B cell (primary cell): ENCODE results near the gene BFSP1. TPM values are rescaled to one million over a fixed set of nuclear protein-coding genes. Genes with fewer than 3 reads are reported as not detected.

ENCODE experiments used
- ATAC-seq: fragments of 200-7000 bp; cut with Tn5 transposase; one replicate; pipeline ENCODE4 v1.10.0; 2021; ENCODE audit warnings: low read depth, mild to moderate bottlenecking, moderate number of reproducible peaks, moderate library complexity
- CTCF ChIA-PET: fragments of 350-600 bp; sonication (Branson Sonifier 250); formaldehyde crosslinking; loops from one replicate; lab custom pipeline; 2021; ENCODE audit warnings: antibody characterized with exemption, inconsistent platforms; lab: Charles Lee
- POLR2A ChIA-PET: fragments of 350-600 bp; sonication (Branson Sonifier 250); formaldehyde crosslinking; loops from one replicate; lab custom pipeline; 2021; ENCODE audit warnings: antibody characterized with exemption; lab: Charles Lee
- DNase-seq: peaks from one replicate; pipeline ENCODE4 v3.0.0; 2013
- H2AFZ ChIP-seq: 2 replicates; pipeline ENCODE4 v1.6.1; 2012; ENCODE audit warnings: mild to moderate bottlenecking, low read depth, low read length; ENCODE audit not compliant: insufficient read depth, poor library complexity, severe bottlenecking
- H3K27ac ChIP-seq, 2 donors: 1 replicate in 1 of 2; 2 replicates in 1 of 2; pipeline ENCODE4 v1.5.1; 2012 to 2013; ENCODE audit warnings: low read length in 2 of 2, mild to moderate bottlenecking in 2 of 2, moderate library complexity in 1 of 2
- H3K27me3 ChIP-seq, 4 experiments: fragments of 200-600 bp in 1 of 4; sonication (generic) in 1 of 4; replicated peaks in 1 of 4; 1 replicate in 2 of 4; 2 replicates in 2 of 4; pipeline versions ENCODE4 v1.6.1 to v1.7.0; 2013 to 2016; ENCODE audit warnings: low read length in 3 of 4, mild to moderate bottlenecking in 2 of 4, mixed read lengths in 1 of 4, moderate library complexity in 1 of 4; ENCODE audit not compliant: insufficient read depth in 4 of 4, control insufficient read depth in 3 of 4; ENCODE audit errors: control extremely low read depth in 1 of 4
- H3K36me3 ChIP-seq, 2 experiments: replicated peaks in 1 of 2; 1 replicate in 1 of 2; 2 replicates in 1 of 2; pipeline versions ENCODE4 v1.6.1 to v1.7.1; 2013; ENCODE audit warnings: low read length in 1 of 2; ENCODE audit not compliant: insufficient read depth in 2 of 2, control insufficient read depth in 1 of 2; ENCODE audit errors: control extremely low read depth in 1 of 2, extremely low read depth in 1 of 2
- H3K4me1 ChIP-seq, 2 donors: fragments of 200-600 bp in 1 of 2; sonication (generic) in 1 of 2; 1 replicate in 1 of 2; 2 replicates in 1 of 2; pipeline versions ENCODE4 v1.5.1 to v1.6.1; 2013 to 2017; ENCODE audit warnings: low read length in 2 of 2; ENCODE audit not compliant: control insufficient read depth in 2 of 2, insufficient read depth in 2 of 2
- H3K4me2 ChIP-seq: replicated peaks from 2 replicates; pipeline ENCODE3; 2012; ENCODE audit warnings: mild to moderate bottlenecking, low read depth, low read length; ENCODE audit not compliant: poor library complexity, severe bottlenecking
- H3K4me3 ChIP-seq, 5 experiments: fragments of 200-600 bp in 1 of 5; sonication (generic) in 1 of 5; 1 replicate in 3 of 5; 2 replicates in 2 of 5; pipeline versions ENCODE4 v1.5.1 to v1.7.0; 2011 to 2016; ENCODE audit warnings: low read length in 4 of 5, mild to moderate bottlenecking in 4 of 5, low read depth in 2 of 5, control low read depth in 1 of 5, moderate library complexity in 1 of 5; ENCODE audit not compliant: insufficient read depth in 1 of 5; ENCODE audit errors: control extremely low read depth in 1 of 5, extremely low read depth in 1 of 5
- H3K79me2 ChIP-seq: fragments of 200-600 bp; sonication (generic); one replicate; pipeline ENCODE4 v1.6.0; 2016; ENCODE audit warnings: low read length; ENCODE audit not compliant: control insufficient read depth, insufficient read depth
- H3K9ac ChIP-seq: fragments of 200-600 bp; sonication (generic); 2 replicates; pipeline ENCODE4 v1.6.1; 2017; ENCODE audit warnings: mild to moderate bottlenecking, low read length, moderate library complexity
- H3K9me3 ChIP-seq, 3 donors: one replicate each; pipeline versions ENCODE4 v1.6.1 to v1.7.1; 2013; ENCODE audit warnings: low read length in 2 of 3; ENCODE audit not compliant: control insufficient read depth in 2 of 3, insufficient read depth in 1 of 3; ENCODE audit errors: control extremely low read depth in 1 of 3
- H4K20me1 ChIP-seq: 2 replicates; pipeline ENCODE4 v1.6.0; 2012; ENCODE audit warnings: mild to moderate bottlenecking, low read length; ENCODE audit not compliant: insufficient read depth, control insufficient read depth, poor library complexity, severe bottlenecking
- H3K27ac Mint-ChIP-seq: one replicate; pipeline ENCODE4 v1.8.0; 2021; ENCODE audit warnings: mixed read lengths
- H3K27me3 Mint-ChIP-seq: one replicate; pipeline ENCODE4 v1.8.0; 2021; ENCODE audit warnings: mixed read lengths
- H3K4me1 Mint-ChIP-seq: one replicate; pipeline ENCODE4 v1.8.0; 2021; ENCODE audit warnings: mixed read lengths
- H3K4me3 Mint-ChIP-seq: one replicate; pipeline ENCODE4 v1.8.0; 2021; ENCODE audit warnings: mixed read lengths
- H3K9me3 Mint-ChIP-seq: one replicate; pipeline ENCODE4 v1.8.0; 2022; ENCODE audit warnings: mixed read lengths; ENCODE audit not compliant: insufficient read depth
- EZH2 ChIP-seq: IDR thresholded peaks from 2 replicates; pipeline ENCODE4 v1.6.1; 2012; ENCODE audit warnings: borderline replicate concordance, low read depth, mild to moderate bottlenecking, moderate library complexity, low read length; ENCODE audit not compliant: insufficient read depth, poor library complexity, severe bottlenecking
- WGBS: methylation state at CpG from one replicate; pipeline ENCODE4 v1.1.5; 2013; ENCODE audit warnings: missing lambda C conversion rate; ENCODE audit not compliant: insufficient coverage; 5-methylcytosine and 5-hydroxymethylcytosine counted together
- intact Hi-C: fragments of 100-400 bp; cut with micrococcal nuclease; formaldehyde crosslinking; loops from one replicate; pipeline ENCODE4 v1.10.0; 2022
- polyA plus RNA-seq: library from polyadenylated mRNA; depleted of rRNA; stranded (reverse); fragments of >200 nt; gene quantifications from 2 replicates; pipeline ENCODE4 v1.2.3, GENCODE V29; 2012
- total RNA-seq, 2 donors: library from RNA; stranded (reverse); fragments of 120-200 nt in 1 of 2; gene quantifications; 1 replicate in 1 of 2; 2 replicates in 1 of 2; pipeline versions ENCODE4 v1.2.3 to v1.2.4, GENCODE V29; 2013 to 2022
- TF ChIP-seq, protein P1 (sequence below): fragments of 200-600 bp; IDR thresholded peaks from one replicate; pipeline ENCODE4 v1.8.0; 2022; ENCODE audit warnings: antibody characterized with exemption, mild to moderate bottlenecking

BFSP1 gene
- total and polyA plus RNA-seq, 2 donors (not counting 1 experiment from before 2014, with no cell fraction given): not detected

DNA sequence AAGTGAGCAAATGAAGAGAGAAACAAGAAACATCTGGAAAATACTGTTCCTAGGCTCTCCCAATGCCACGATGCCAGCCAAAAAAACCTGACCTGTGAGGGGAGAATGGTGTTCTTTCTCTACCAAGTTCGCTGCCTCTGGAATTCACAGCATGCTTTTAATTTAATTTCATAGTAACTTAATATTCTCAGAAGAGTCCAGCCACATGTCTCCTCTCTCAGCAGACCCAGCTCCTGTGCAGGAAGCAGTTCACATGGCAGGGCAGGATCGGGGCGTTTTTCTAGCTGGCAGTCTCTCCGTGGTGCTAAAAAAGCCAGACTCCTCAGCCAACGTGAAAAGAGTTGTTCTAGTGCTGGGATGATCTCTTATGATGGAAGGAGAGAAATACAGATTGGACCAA, 57.5 kb downstream of the BFSP1 start:
- no peaks in the 10 kb centered on the region for H3K27me3 ChIP-seq
- no peak overlapping the region for H2AFZ ChIP-seq
- WGBS: 85% methylated on average over 4 of the region's 6 CpGs
- H3K27me3 Mint-ChIP-seq: peaks cover 6% of the 10 kb centered on the region
- no peak overlapping the region for H3K4me3 ChIP-seq
- H3K27ac ChIP-seq: no peak overlapping the region
- TF ChIP-seq, protein P1, sequence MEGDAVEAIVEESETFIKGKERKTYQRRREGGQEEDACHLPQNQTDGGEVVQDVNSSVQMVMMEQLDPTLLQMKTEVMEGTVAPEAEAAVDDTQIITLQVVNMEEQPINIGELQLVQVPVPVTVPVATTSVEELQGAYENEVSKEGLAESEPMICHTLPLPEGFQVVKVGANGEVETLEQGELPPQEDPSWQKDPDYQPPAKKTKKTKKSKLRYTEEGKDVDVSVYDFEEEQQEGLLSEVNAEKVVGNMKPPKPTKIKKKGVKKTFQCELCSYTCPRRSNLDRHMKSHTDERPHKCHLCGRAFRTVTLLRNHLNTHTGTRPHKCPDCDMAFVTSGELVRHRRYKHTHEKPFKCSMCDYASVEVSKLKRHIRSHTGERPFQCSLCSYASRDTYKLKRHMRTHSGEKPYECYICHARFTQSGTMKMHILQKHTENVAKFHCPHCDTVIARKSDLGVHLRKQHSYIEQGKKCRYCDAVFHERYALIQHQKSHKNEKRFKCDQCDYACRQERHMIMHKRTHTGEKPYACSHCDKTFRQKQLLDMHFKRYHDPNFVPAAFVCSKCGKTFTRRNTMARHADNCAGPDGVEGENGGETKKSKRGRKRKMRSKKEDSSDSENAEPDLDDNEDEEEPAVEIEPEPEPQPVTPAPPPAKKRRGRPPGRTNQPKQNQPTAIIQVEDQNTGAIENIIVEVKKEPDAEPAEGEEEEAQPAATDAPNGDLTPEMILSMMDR: no peak
- no peak for TF ChIP-seq EZH2
- H3K9me3 Mint-ChIP-seq: no peaks in the 10 kb centered on the region
- no peaks in the 10 kb centered on the region for H3K36me3 ChIP-seq
- H3K4me1 ChIP-seq: no peaks in the 10 kb centered on the region
- H3K27ac Mint-ChIP-seq: no peak overlapping the region
- H3K4me1 Mint-ChIP-seq: no peaks in the 10 kb centered on the region
- intact Hi-C loops: no loop called here
- no peaks in the 10 kb centered on the region for H3K79me2 ChIP-seq
- no peaks in the 10 kb centered on the region for H4K20me1 ChIP-seq
- CTCF ChIA-PET: no interaction called here
- DNase-seq (no peak), ATAC-seq (no peak)
- no peak overlapping the region for H3K9ac ChIP-seq
- H3K4me2 ChIP-seq: no peak overlapping the region
- no peak overlapping the region for H3K4me3 Mint-ChIP-seq
- H3K9me3 ChIP-seq: no peaks in the 10 kb centered on the region
- POLR2A ChIA-PET: no interaction called here

DNA sequence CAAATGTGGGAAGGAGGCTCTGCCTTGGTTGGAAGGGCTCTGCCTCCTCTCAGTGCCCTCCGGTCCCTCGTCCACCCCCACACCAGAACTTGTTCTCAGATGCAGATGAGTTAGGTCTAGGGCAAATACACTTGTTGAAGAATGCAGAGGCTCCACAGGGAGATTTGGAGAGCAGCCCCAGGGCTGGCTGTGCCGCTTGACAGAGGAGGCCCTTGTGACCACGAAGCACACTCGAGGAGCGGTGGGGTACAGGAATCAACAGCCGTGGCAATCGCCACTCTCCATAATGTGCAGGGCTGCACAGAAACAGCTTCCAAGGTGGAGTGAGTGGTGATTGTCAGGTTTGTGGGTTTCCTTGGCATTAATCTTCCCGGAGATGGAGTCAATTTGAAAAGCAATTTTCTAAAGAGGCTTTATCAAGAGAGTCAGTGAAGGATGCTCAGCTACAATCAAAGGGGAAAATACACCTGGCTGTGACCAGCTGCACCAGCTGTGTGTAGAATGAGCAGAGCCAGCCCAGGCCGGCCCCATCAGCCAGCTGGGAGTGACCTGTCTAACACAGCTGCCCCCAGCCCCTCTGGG, 59.5 kb downstream of the BFSP1 start:
- POLR2A ChIA-PET: no interaction called here

More for the DNA sequence above, 59.5 kb downstream of the BFSP1 start:
- peaks cover 9% of the 10 kb centered on the region for H3K27me3 Mint-ChIP-seq
- no peaks in the 10 kb centered on the region for H3K9me3 Mint-ChIP-seq
- DNase-seq (no peak), ATAC-seq (no peak)
- no peaks in the 10 kb centered on the region for H4K20me1 ChIP-seq
- TF ChIP-seq EZH2: no peak
- TF ChIP-seq, protein P1: no peak
- H3K4me1 ChIP-seq: no peaks in the 10 kb centered on the region
- H3K36me3 ChIP-seq: no peaks in the 10 kb centered on the region
- CTCF ChIA-PET: no interaction called here
- no peak overlapping the region for H3K4me2 ChIP-seq
- H3K4me3 ChIP-seq: no peak overlapping the region
- no peaks in the 10 kb centered on the region for H3K4me1 Mint-ChIP-seq
- intact Hi-C loops: no loop called here
- no peaks in the 10 kb centered on the region for H3K9me3 ChIP-seq
- no peak overlapping the region for H3K27ac Mint-ChIP-seq
- no peaks in the 10 kb centered on the region for H3K79me2 ChIP-seq
- no peak overlapping the region for H3K27ac ChIP-seq
- no peak overlapping the region for H3K4me3 Mint-ChIP-seq
- H3K27me3 ChIP-seq: no peaks in the 10 kb centered on the region
- WGBS: 85% methylated on average over 7 of the region's 10 CpGs
- no peak overlapping the region for H2AFZ ChIP-seq
- H3K9ac ChIP-seq: no peak overlapping the region
